IgD-negative memory B cell (primary cell): Measurements from ENCODE around the gene CDC6. TPM values are rescaled to one million over a fixed set of nuclear protein-coding genes. Genes with fewer than 3 reads are reported as not detected.
A peak's percentile ranks its signal among the peaks of the same experiment; 100 is the strongest.
"Not testable (repeated sequence)": the region's sequence is repeated elsewhere in the genome, so short reads cannot be mapped to it uniquely, and the experiment has no call there.

ENCODE experiments used
- H3K27ac Mint-ChIP-seq, 3 donors: one replicate each; pipeline ENCODE4 v1.8.0; 2020 to 2022; ENCODE audit warnings: mild to moderate bottlenecking in 3 of 3, mixed read lengths in 3 of 3, moderate library complexity in 1 of 3
- H3K27me3 Mint-ChIP-seq: one replicate; pipeline ENCODE4 v1.8.0; 2021; ENCODE audit warnings: mixed read lengths
- H3K36me3 Mint-ChIP-seq: one replicate; pipeline ENCODE4 v1.8.0; 2020; ENCODE audit warnings: mild to moderate bottlenecking, mixed read lengths
- H3K4me1 Mint-ChIP-seq, 3 donors: one replicate each; pipeline ENCODE4 v1.8.0; 2020 to 2022; ENCODE audit warnings: mixed read lengths in 3 of 3, mild to moderate bottlenecking in 1 of 3
- H3K4me3 Mint-ChIP-seq, 4 donors: one replicate each; pipeline ENCODE4 v1.8.0; 2020 to 2022; ENCODE audit warnings: mild to moderate bottlenecking in 4 of 4, mixed read lengths in 4 of 4, moderate library complexity in 3 of 4
- H3K9me3 Mint-ChIP-seq, 3 donors: one replicate each; pipeline ENCODE4 v1.8.0; 2020 to 2021; ENCODE audit warnings: mixed read lengths in 3 of 3, mild to moderate bottlenecking in 1 of 3
- polyA plus RNA-seq: library from polyadenylated mRNA; unstranded; fragments of 300-500 nt; fragmentation: Illumina TruSeq; gene quantifications from one replicate; pipeline ENCODE4 v1.2.3, GENCODE V29; 2021

The CDC6 gene
- polyA plus RNA-seq, 1 donor from 2014 or later, result 0.93 TPM

DNA sequence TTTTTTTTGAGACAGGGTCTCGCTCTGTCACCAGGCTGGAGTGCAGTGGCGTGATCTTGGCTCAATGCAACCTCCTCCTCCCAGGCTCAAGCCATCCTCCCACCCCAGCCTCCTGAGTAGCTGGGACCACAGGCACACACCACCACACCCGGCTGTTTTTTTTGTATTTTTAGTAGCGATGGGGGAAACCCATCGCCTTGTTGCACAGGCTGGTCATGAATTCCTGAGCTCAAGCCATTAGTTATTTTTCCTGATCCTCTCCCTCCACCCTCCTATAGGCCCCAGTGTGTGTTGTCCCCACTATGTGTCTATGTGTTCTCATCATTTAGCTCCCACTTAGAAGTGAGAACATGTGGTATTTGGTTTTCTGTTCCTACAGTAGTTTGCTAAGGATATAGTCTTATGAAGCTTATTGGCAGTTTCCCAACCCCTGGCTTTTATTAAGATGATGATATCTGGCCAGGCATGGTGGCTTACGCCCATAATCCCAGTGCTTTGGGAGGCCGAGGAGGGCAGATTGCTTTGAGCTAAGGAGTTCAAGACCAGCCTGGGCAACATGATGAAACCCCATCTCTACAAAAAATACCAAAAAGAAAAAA is 11.6 kb downstream of the CDC6 start:
- not testable (repeated sequence) for H3K27me3 Mint-ChIP-seq, H3K9me3 Mint-ChIP-seq, H3K27ac Mint-ChIP-seq, H3K36me3 Mint-ChIP-seq, H3K4me3 Mint-ChIP-seq, H3K4me1 Mint-ChIP-seq

DNA sequence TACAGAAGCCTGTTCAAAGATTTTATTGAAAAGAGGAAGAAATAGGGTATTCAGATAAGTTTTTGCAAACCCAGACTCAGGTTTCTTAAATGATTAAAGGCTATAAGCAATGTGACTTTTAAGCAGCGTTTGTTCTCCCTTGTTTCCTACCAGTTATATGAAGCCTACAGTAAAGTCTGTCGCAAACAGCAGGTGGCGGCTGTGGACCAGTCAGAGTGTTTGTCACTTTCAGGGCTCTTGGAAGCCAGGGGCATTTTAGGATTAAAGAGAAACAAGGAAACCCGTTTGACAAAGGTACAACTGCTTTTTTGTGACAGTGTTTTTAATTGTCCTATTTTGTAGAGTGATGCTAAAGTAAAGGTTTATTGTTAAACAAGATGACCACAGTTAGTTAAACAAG is 13.6 kb downstream of the CDC6 start:
- Mint-ChIP-seq H3K36me3 (no peaks in the 10 kb centered on the region), H3K4me1 (peaks cover 3 to 5% (median 5%) of the 10 kb centered on the region in 3 donors), H3K4me3 (no peak overlapping the region), H3K27me3 (no peaks in the 10 kb centered on the region), H3K27ac (no peak overlapping the region), H3K9me3 (no peaks in the 10 kb centered on the region)

GRCh38 chr17:40303009-40303657 is 15.5 kb downstream of the CDC6 start:
- peaks cover 3 to 5% (median 5%) of the 10 kb centered on the region in 3 donors for H3K4me1 Mint-ChIP-seq
- H3K36me3 Mint-ChIP-seq, result no peaks in the 10 kb centered on the region
- peak overlapping the region in 2 of 3 donors; percentile 36 to 60 for H3K27ac Mint-ChIP-seq
- no peaks in the 10 kb centered on the region for H3K27me3 Mint-ChIP-seq
- H3K9me3 Mint-ChIP-seq, result no peaks in the 10 kb centered on the region
- H3K4me3 Mint-ChIP-seq, result no peak overlapping the region

GRCh38 chr17:40303708-40304551 is 16.3 kb downstream of the CDC6 start:
- no peaks in the 10 kb centered on the region for H3K36me3 Mint-ChIP-seq
- H3K27ac Mint-ChIP-seq, result peak overlapping the region in 1 of 3 donors; percentile 36
- peaks cover 3 to 5% (median 5%) of the 10 kb centered on the region in 3 donors for H3K4me1 Mint-ChIP-seq
- H3K27me3 Mint-ChIP-seq, result no peaks in the 10 kb centered on the region
- no peaks in the 10 kb centered on the region for H3K9me3 Mint-ChIP-seq
- no peak overlapping the region for H3K4me3 Mint-ChIP-seq

DNA sequence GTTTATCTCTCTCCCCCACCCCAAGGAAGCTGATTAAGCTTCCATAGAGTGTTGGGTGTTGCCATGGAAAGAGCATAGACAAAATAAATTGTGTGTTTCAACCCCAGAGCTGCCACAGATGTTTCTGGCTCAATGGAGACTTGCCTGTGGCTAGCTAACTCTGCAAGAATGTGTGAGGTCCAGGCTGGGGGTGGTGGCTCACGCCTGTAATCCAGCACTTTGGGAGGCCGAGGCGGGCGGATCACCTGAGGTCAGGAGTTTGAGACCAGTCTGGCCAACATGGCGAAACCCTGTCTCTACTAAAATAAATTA is 16.8 kb downstream of the CDC6 start:
- H3K4me3 Mint-ChIP-seq, H3K27ac Mint-ChIP-seq, H3K9me3 Mint-ChIP-seq, H3K36me3 Mint-ChIP-seq, H3K4me1 Mint-ChIP-seq, H3K27me3 Mint-ChIP-seq: not testable (repeated sequence)

- H3K9me3 Mint-ChIP-seq, H3K36me3 Mint-ChIP-seq, H3K27ac Mint-ChIP-seq, H3K4me3 Mint-ChIP-seq, H3K4me1 Mint-ChIP-seq, H3K27me3 Mint-ChIP-seq: not testable (repeated sequence)
Observed at GRCh38 chr17:40304866-40305265, 17.2 kb downstream of the CDC6 start.

DNA sequence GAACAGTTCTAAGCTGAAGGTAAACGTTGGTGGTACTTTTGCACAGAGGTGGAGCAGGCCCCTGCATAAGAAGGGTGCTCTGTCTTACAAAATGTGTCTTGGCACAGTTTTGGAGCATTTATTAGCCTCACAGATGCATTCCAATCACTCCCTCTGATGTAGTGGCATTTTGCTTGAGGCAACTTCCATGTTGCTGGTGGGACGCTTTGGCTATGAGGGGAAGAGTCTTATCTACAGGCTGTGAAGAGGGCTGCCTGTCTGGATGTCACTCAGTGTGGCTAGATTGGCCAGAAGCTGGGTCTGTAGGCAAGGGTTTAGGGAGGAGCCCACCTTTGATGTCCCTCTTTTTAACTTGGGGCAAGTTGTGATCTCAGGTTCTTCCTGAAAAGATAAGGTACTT is 18.7 kb downstream of the CDC6 start:
- H3K9me3 Mint-ChIP-seq, result no peaks in the 10 kb centered on the region

GRCh38 chr17:40307001-40307730 is 19.5 kb downstream of the CDC6 start:
- peaks cover 20 to 28% (median 26%) of the 10 kb centered on the region in 3 donors for H3K4me1 Mint-ChIP-seq
- H3K27me3 Mint-ChIP-seq, result no peaks in the 10 kb centered on the region
- H3K27ac Mint-ChIP-seq, result no peak overlapping the region
- no peaks in the 10 kb centered on the region for H3K9me3 Mint-ChIP-seq
- no peaks in the 10 kb centered on the region for H3K36me3 Mint-ChIP-seq
- H3K4me3 Mint-ChIP-seq, result no peak overlapping the region

More for the DNA sequence above, 18.7 kb downstream of the CDC6 start:
- Mint-ChIP-seq H3K4me1 (peaks cover 13 to 20% (median 19%) of the 10 kb centered on the region in 3 donors), H3K27ac (no peak overlapping the region), H3K4me3 (no peak overlapping the region), H3K27me3 (no peaks in the 10 kb centered on the region), H3K36me3 (no peaks in the 10 kb centered on the region)

- Mint-ChIP-seq H3K27ac (no peak overlapping the region), H3K4me3 (no peak overlapping the region), H3K27me3 (no peaks in the 10 kb centered on the region), H3K9me3 (no peaks in the 10 kb centered on the region), H3K4me1 (peaks cover 20 to 30% (median 30%) of the 10 kb centered on the region in 3 donors), H3K36me3 (no peaks in the 10 kb centered on the region)
Observed at GRCh38 chr17:40307740-40308239, 20.1 kb downstream of the CDC6 start.

GRCh38 chr17:40309031-40309948 is 21.6 kb downstream of the CDC6 start, which contains the start of gene RARA:
Gene RARA, plus strand, starts transcription at chr17:40309180. Its CDS starts 22,039 bp downstream, at chr17:40331219.
- H3K27me3 Mint-ChIP-seq, result no peaks in the 10 kb centered on the region
- peaks cover 18 to 29% (median 28%) of the 10 kb centered on the region in 3 donors for H3K4me1 Mint-ChIP-seq
- H3K27ac Mint-ChIP-seq, result peak within 1 kb of the TSS in 1 of 3 donors; percentile 88
- no peak within 1 kb of the TSS for H3K4me3 Mint-ChIP-seq
- no peaks in the 10 kb centered on the region for H3K36me3 Mint-ChIP-seq
- H3K9me3 Mint-ChIP-seq, result no peaks in the 10 kb centered on the region

DNA sequence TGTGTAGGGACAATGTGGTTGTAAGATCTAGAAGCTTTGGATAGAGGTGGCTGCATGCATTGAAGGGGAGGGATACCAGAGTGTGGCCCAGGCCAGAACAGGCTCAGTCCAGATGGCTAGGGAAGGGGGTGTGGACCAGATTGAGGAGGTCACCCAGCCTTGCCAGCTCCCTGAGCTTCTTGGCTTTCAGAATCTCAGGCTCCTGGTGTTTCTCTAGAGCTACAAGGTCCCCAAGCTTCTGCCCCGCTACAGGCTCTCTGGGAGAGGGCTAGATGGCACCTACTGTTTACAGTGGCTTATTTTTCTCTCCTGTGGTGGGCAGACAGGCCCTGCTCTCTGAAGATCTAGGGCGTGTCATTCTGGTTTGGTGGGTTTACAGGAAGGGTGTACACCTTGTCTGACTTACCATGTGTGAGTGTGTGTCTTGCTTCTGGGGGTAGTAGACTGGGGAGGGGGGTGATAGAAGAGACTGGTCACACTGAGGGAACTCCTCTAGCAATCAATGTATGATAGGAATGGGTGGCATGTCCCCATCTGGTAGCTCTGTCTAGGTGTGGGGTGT is 22.4 kb downstream of the CDC6 start:
- Mint-ChIP-seq H3K27ac (peak overlapping the region in 1 of 3 donors; percentile 88), H3K4me1 (peaks cover 18 to 32% (median 29%) of the 10 kb centered on the region in 3 donors), H3K9me3 (no peaks in the 10 kb centered on the region), H3K4me3 (peak overlapping the region in 2 of 4 donors; percentile 13 to 24), H3K27me3 (no peaks in the 10 kb centered on the region), H3K36me3 (no peaks in the 10 kb centered on the region)

DNA sequence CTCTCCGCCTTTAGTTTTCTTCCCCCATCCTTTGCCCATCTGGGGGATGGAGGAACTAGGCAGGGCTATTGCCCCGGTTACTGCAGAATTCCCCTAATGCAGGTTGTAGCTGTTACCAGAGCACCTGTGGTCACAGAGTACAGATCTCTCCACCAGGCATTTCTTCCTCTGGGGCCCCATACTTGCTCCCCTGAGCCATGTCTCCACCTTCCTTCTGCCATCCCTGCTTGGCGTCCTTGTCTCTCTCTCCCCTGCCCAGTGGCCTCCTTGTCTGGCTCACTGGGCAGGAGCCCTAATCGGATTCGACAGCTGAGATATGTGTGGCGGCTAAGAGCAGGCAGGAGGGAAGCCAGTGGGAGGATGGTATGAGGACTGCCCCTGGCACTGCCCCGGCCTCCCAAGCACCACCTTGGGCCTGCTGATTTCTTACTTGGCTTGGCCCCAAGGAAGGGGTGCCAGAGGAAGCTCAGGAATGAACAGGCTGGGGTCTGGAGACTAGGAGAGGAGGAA is 23.3 kb downstream of the CDC6 start:
- no peaks in the 10 kb centered on the region for H3K27me3 Mint-ChIP-seq
- no peaks in the 10 kb centered on the region for H3K36me3 Mint-ChIP-seq
- no peaks in the 10 kb centered on the region for H3K9me3 Mint-ChIP-seq
- peak overlapping the region in 1 of 3 donors; percentile 88 for H3K27ac Mint-ChIP-seq
- H3K4me1 Mint-ChIP-seq, result peaks cover 18 to 32% (median 29%) of the 10 kb centered on the region in 3 donors
- H3K4me3 Mint-ChIP-seq, result peak overlapping the region in 3 of 4 donors; percentile 3 to 19 (median 13)

GRCh38 chr17:40311575-40311974 is 23.9 kb downstream of the CDC6 start:
- Mint-ChIP-seq H3K36me3 (no peaks in the 10 kb centered on the region), H3K4me3 (peak overlapping the region in 2 of 4 donors; percentile 74 to 77), H3K27ac (peak overlapping the region in 2 of 3 donors; percentile 22 to 49), H3K27me3 (peaks cover 2% of the 10 kb centered on the region), H3K4me1 (peaks cover 18 to 35% (median 29%) of the 10 kb centered on the region in 3 donors), H3K9me3 (no peaks in the 10 kb centered on the region)
